ENCODE measurements around the gene MAP2K6.

- TF ChIP-seq GABPA (IDR thresholded peaks at IDR 0.05; ENCODE audit: low read depth) (no peak), FOXM1 (IDR thresholded peaks at IDR 0.05; ENCODE audit: low read depth) (no peak), SMC3 (IDR thresholded peaks at IDR 0.05; ENCODE audit: low read depth, low read length) (no peak), MXI1 (IDR thresholded peaks at IDR 0.05; ENCODE audit: low read depth, low read length) (no peak), CTCF (IDR thresholded peaks at IDR 0.05) (no peak), USF2 (IDR thresholded peaks at IDR 0.05; ENCODE audit: borderline replicate concordance, low read depth, low read length) (no peak), PBX3 (IDR thresholded peaks at IDR 0.05) (no peak), POLR2AphosphoS5 (IDR thresholded peaks at IDR 0.05; ENCODE audit: low read depth, low read length) (no peak), RFX5 (IDR thresholded peaks at IDR 0.05; ENCODE audit: low read length) (no peak), YY1 (IDR thresholded peaks at IDR 0.05; ENCODE audit: low read depth) (no peak), JUND (IDR thresholded peaks at IDR 0.05) (no peak), CHD2 (IDR thresholded peaks at IDR 0.05; ENCODE audit: low read length, partially characterized antibody) (no peak), MEF2A (IDR thresholded peaks at IDR 0.05; ENCODE audit: borderline replicate concordance, low read depth) (no peak)
- TF ChIP-seq, protein P1, sequence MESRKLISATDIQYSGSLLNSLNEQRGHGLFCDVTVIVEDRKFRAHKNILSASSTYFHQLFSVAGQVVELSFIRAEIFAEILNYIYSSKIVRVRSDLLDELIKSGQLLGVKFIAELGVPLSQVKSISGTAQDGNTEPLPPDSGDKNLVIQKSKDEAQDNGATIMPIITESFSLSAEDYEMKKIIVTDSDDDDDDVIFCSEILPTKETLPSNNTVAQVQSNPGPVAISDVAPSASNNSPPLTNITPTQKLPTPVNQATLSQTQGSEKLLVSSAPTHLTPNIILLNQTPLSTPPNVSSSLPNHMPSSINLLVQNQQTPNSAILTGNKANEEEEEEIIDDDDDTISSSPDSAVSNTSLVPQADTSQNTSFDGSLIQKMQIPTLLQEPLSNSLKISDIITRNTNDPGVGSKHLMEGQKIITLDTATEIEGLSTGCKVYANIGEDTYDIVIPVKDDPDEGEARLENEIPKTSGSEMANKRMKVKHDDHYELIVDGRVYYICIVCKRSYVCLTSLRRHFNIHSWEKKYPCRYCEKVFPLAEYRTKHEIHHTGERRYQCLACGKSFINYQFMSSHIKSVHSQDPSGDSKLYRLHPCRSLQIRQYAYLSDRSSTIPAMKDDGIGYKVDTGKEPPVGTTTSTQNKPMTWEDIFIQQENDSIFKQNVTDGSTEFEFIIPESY (IDR thresholded peaks at IDR 0.05; ENCODE audit: borderline replicate concordance, low read depth), result no peak
These were observed 39.3 kb upstream of the MAP2K6 start for GRCh38 chr17:69375229-69375628.
